Activated T-helper 2 cell treated with anti-CD3 and anti-CD28 coated beads, Interferon-gamma antibody, Interleukin-2, Interleukin-4, amounts not matched to agents 10 μg/mL and 5 μg/mL and 100 μg/mL, durations not matched to agents 14 hours and 24 hours and 36 hours (primary cell): ENCODE measurements around the gene OPHN1. TPM values are rescaled to one million over a fixed set of nuclear protein-coding genes. Genes with fewer than 3 reads are reported as not detected.

Source experiments
- DNase-seq: peaks from one replicate; pipeline ENCODE4 v3.0.0; 2021; ENCODE audit warnings: low spot score
- H3K27ac Mint-ChIP-seq: one replicate; pipeline ENCODE4 v1.8.0; 2021; ENCODE audit warnings: mixed read lengths
- H3K27me3 Mint-ChIP-seq: one replicate; pipeline ENCODE4 v1.8.0; 2021; ENCODE audit warnings: low read depth, mixed read lengths
- H3K36me3 Mint-ChIP-seq: one replicate; pipeline ENCODE4 v1.8.0; 2021; ENCODE audit warnings: low read depth, mixed read lengths
- H3K4me1 Mint-ChIP-seq: one replicate; pipeline ENCODE4 v1.8.0; 2021; ENCODE audit warnings: low read depth, mixed read lengths
- H3K4me3 Mint-ChIP-seq: one replicate; pipeline ENCODE4 v1.8.0; 2021; ENCODE audit warnings: low read depth, mild to moderate bottlenecking, moderate library complexity, mixed read lengths
- H3K9me3 Mint-ChIP-seq: one replicate; pipeline ENCODE4 v1.8.0; 2021; ENCODE audit warnings: mixed read lengths
- intact Hi-C: fragments of 100-400 bp; cut with micrococcal nuclease; formaldehyde crosslinking; loops from one replicate; pipeline ENCODE4 v1.15.1; 2023
- total RNA-seq: library from RNA; stranded (reverse); gene quantifications from 2 replicates; pipeline ENCODE4 v1.2.3, GENCODE V29; 2022

The OPHN1 gene
- total RNA-seq, 1 donor from 2014 or later: 0.07 TPM

DNA sequence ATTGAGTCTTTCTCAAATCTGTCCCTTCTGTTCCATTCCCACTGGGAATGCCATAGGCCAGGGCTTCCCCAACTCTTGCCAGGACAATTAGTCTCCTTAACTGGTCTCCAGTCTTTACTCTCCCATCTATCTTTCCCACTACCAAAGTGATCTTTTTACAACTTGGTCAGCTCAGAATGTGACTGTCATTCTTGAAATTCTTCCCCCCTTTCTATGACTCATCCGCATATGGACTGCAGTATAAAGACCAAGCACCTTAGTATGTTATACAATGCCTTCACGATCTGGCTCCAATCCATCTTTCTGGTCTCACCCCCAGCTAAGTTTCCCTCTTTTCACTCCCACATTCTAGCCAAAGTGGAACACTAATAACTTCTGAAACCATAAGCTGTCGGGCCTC lies 383.8 kb downstream of the OPHN1 start:
- Mint-ChIP-seq H3K27ac (no peak overlapping the region), H3K9me3 (no peaks in the 10 kb centered on the region), H3K4me1 (no peaks in the 10 kb centered on the region), H3K27me3 (no peaks in the 10 kb centered on the region), H3K4me3 (no peak overlapping the region), H3K36me3 (no peaks in the 10 kb centered on the region)
- DNase-seq: no peak
- intact Hi-C loops: no loop called here

DNA sequence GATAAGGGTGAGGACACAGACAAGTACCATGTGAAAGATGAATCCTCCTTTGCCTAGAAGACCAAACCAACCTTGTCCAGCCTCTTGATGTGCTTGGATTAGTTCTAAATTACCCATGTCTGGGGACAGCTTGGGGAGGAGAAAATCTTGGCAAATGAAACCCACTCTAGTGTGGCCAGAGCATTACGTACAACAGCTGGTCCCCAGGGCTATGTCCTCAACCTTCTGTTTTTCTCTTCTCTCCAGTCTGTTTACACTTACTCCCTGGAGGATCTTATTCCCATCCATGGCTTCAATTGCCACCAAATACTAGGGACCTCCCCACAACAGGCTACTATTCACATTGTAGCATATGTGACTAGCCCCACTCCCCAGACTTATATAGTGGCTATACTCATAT lies 384.5 kb downstream of the OPHN1 start:
- Mint-ChIP-seq H3K36me3 (no peaks in the 10 kb centered on the region), H3K27me3 (no peaks in the 10 kb centered on the region), H3K27ac (no peak overlapping the region), H3K4me1 (no peaks in the 10 kb centered on the region), H3K4me3 (no peak overlapping the region), H3K9me3 (no peaks in the 10 kb centered on the region)
- intact Hi-C loops: no loop called here
- no peak for DNase-seq

DNA sequence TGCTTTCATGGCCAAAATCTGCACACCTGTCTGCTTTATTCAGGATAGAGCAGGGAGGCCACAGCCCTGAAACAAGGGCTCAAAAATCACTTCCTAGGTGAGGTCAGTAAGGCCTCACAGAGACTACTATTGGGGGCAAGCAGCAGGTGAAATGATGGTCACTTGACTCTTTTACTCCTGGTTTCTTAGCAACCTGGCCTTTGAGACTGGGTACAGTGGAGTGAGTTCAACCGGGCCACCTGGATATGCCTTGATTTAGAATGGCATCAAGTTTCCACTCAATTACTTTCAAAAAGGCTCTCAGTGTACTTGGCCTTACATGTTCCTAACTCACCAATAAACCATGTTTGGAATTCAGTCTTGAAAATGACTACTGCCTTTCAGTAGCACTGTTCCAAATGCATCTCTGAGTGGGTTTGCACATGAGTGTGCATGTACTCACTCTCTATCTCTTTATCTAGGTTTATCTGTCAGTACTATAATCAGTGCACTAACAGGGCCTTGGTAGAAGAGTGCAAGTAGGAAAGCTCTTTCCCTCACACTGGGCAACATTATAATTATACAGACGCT lies 388.2 kb downstream of the OPHN1 start:
- intact Hi-C loops: no loop called here
- H3K4me3 Mint-ChIP-seq: no peak overlapping the region
- no peaks in the 10 kb centered on the region for H3K27me3 Mint-ChIP-seq
- H3K9me3 Mint-ChIP-seq: no peaks in the 10 kb centered on the region
- no peak for DNase-seq
- H3K4me1 Mint-ChIP-seq: no peaks in the 10 kb centered on the region
- no peak overlapping the region for H3K27ac Mint-ChIP-seq
- no peaks in the 10 kb centered on the region for H3K36me3 Mint-ChIP-seq

DNA sequence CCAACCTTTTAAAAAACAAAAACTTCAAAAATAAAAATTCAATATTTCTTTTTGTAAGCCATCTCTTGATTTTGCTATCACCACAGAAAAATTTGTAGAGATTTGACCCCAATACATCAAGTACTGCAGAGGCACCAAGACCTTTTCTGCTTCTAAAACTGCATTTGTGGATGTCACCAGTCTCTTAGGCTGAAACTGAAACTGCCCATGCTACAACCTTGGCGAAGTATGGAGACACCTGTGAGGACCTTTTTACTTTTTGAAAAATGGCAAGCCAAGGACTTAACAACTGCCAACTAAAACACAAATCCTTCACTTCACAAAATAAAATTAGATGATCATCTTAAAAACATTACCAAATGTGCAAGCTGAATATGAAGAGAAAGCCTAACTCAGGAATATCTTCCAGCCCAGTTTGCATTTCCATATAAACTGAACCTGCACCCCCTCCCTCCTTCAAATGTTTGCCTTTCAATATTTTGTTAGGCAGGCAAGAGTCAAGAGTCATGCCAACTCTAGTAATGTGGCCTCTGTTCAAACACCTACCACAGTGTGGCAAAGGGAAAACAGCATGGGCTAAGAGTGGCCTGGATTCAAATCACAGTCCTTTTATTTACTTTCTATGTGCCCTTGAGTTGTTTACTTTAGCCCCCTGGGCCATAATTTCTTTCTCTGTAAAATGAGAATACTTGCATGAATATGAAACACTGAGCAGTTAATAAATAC lies 389.4 kb downstream of the OPHN1 start:
- H3K4me3 Mint-ChIP-seq: no peak overlapping the region
- DNase-seq: no peak
- no peaks in the 10 kb centered on the region for H3K9me3 Mint-ChIP-seq
- H3K27me3 Mint-ChIP-seq: no peaks in the 10 kb centered on the region
- no peaks in the 10 kb centered on the region for H3K36me3 Mint-ChIP-seq
- H3K4me1 Mint-ChIP-seq: no peaks in the 10 kb centered on the region
- intact Hi-C loops: no loop called here
- H3K27ac Mint-ChIP-seq: no peak overlapping the region

DNA sequence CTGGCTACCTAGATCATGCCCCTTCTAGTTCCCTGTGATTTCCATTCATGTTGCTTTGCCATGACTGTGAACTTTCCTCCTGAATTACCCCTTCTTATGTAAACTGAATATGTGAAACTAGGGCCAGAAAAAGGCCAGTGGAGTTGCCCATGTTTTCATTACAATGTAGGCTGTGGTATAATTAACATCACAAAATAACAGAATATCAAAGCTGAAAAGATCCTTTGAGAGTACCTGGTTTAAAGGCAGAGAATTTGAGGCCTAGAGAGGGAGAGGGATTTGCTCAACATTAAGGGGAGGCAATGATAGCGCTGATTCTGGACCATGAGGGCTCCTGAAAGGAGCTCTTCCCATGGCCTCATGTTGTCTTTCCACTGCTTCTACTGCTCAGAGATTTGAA lies 392.2 kb downstream of the OPHN1 start:
- Mint-ChIP-seq H3K9me3 (no peaks in the 10 kb centered on the region), H3K36me3 (no peaks in the 10 kb centered on the region), H3K4me3 (no peak overlapping the region), H3K27me3 (no peaks in the 10 kb centered on the region), H3K4me1 (no peaks in the 10 kb centered on the region), H3K27ac (no peak overlapping the region)
- DNase-seq: no peak
- intact Hi-C loops: no loop called here

DNA sequence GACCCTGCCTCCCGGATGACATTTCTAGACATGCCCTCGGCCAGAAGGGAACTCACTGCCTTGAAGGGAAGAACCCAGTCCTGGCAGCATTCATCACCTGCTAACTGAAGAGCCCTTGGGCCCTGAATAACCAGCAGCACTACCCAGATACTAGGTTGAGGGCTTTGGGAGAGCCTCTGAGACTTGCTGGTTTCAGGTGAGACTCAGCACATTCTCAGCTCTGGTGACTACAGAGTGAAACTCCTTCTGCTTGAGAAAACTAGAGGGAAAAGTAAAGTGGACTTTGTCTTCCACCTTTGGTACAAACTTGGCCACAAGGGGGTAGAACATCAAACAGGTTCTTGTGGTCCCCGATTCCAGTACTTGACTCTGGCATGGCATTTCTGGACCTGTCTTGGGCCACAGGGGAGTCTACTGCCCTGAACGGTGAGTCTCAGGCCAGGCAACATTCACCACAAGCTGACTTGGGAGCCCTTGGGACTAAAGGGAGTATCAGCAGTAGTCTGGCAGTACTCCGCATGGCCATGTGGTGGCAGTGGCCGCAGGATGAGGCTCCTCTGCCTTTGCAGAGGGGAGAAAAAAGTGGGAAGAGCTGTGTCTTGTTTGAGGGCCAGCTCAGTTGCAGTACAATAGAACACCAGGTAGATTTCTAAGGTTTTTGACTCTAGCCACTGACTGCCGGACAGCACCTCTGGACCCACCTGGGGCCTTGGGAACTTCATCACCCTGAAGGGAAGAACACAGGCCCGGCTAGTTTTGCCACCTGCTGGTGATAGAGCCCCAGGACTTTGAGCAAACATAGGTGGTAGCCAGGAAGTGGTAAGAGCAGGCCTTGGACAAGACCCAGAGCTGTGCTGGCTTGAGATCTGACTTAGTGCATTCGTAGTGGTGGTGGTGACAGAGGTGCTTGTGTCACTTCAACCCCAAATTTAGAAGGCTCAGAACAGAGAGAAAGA lies 414.8 kb downstream of the OPHN1 start:
- no peak overlapping the region for H3K27ac Mint-ChIP-seq
- H3K36me3 Mint-ChIP-seq: no peaks in the 10 kb centered on the region
- no peak overlapping the region for H3K4me3 Mint-ChIP-seq
- peaks cover 3% of the 10 kb centered on the region for H3K9me3 Mint-ChIP-seq
- DNase-seq: no peak
- H3K27me3 Mint-ChIP-seq: no peaks in the 10 kb centered on the region
- no peaks in the 10 kb centered on the region for H3K4me1 Mint-ChIP-seq
- intact Hi-C loops: no loop called here

DNA sequence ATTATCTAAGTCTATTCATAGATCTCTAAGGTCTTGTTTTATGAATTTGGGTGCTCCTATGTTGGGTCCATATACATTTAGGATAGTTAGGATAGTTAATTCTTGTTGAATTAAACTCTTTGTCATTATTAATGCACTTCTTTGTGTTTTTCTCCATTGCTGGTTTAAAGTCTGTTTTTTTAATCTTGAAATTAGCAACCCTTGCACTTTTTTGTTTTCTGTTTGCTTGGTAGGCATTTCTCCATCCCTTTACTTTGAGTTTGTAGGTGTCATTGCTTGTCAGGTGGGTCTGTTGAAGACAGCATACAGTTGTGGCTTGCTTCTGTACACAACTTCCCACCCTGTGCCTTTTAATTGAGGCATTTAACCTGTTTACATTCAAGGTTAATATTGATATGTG lies 434.8 kb downstream of the OPHN1 start:
- intact Hi-C loops: no loop called here
- DNase-seq: no peak
- Mint-ChIP-seq H3K27me3 (no peaks in the 10 kb centered on the region), H3K27ac (no peak overlapping the region), H3K4me1 (no peaks in the 10 kb centered on the region), H3K9me3 (peaks cover 6% of the 10 kb centered on the region), H3K4me3 (no peak overlapping the region), H3K36me3 (no peaks in the 10 kb centered on the region)

Other genes with a start within 250 kb of the OPHN1 start
- gene YIPF6, start 65.6 kb upstream of the OPHN1 start, total RNA-seq: 26.2 and 29.8 TPM in 2 replicates
- 7.5 and 7.9 TPM in 2 replicates for gene STARD8, start 214.2 kb upstream of the OPHN1 start, total RNA-seq